NCI-H82 (cell line): ENCODE results near the gene YIPF4.
"Not testable (repeated sequence)": the region's sequence is repeated elsewhere in the genome, so short reads cannot be mapped to it uniquely, and the experiment has no call there.

Experiments
- DNase-seq: peaks from one replicate; lab custom pipeline; 2025; lab: John Stamatoyannopoulos, UW

YIPF4 gene

GRCh38 chr2:32277674-32278477, at the start of gene YIPF4:
Gene YIPF4, plus strand, starts transcription at chr2:32277904. Its CDS starts 252 bp downstream, at chr2:32278156.
- DNase-seq: peak; percentile 96

- no peak for DNase-seq
These were observed 49.5 kb upstream of the YIPF4 start for GRCh38 chr2:32228181-32228580.

- DNase-seq: peak; percentile 22
These were observed 48.1 kb upstream of the YIPF4 start for GRCh38 chr2:32229635-32230034.

- DNase-seq: no peak
These were observed 45.7 kb upstream of the YIPF4 start for GRCh38 chr2:32231959-32232358.

- no peak for DNase-seq
These were observed 42.4 kb upstream of the YIPF4 start for GRCh38 chr2:32235315-32235714.

GRCh38 chr2:32237488-32237887, 40.2 kb upstream of the YIPF4 start:
- no peak for DNase-seq

- DNase-seq: peak; percentile 13
These were observed 39.7 kb upstream of the YIPF4 start for GRCh38 chr2:32237996-32238395.

GRCh38 chr2:32242331-32242730, 35.4 kb upstream of the YIPF4 start:
- DNase-seq: no peak

- DNase-seq: no peak
These were observed 30.8 kb upstream of the YIPF4 start for GRCh38 chr2:32246911-32247310.

- DNase-seq: no peak
These were observed 29.4 kb upstream of the YIPF4 start for GRCh38 chr2:32248299-32248698.

GRCh38 chr2:32249731-32250236, 27.9 kb upstream of the YIPF4 start:
- no peak for DNase-seq

GRCh38 chr2:32250290-32250689, 27.4 kb upstream of the YIPF4 start:
- DNase-seq: no peak

- no peak for DNase-seq
These were observed 19.5 kb upstream of the YIPF4 start for GRCh38 chr2:32258242-32258641.

- no peak for DNase-seq
These were observed 17.3 kb upstream of the YIPF4 start for GRCh38 chr2:32260376-32260775.

GRCh38 chr2:32262105-32262504, 15.6 kb upstream of the YIPF4 start:
- no peak for DNase-seq

GRCh38 chr2:32264422-32265105, 13.1 kb upstream of the YIPF4 start, which contains the start of gene NLRC4:
Gene NLRC4, minus strand, starts transcription at chr2:32264886. Its CDS starts 8,111 bp downstream, at chr2:32256775.
- DNase-seq: no peak

- DNase-seq: no peak
These were observed 6.6 kb upstream of the YIPF4 start for GRCh38 chr2:32271063-32271462.

GRCh38 chr2:32272279-32272678, 5.4 kb upstream of the YIPF4 start:
- DNase-seq: no peak

- DNase-seq: no peak
These were observed 3.4 kb upstream of the YIPF4 start for GRCh38 chr2:32274289-32274688.

GRCh38 chr2:32275790-32276189, 1.9 kb upstream of the YIPF4 start:
- DNase-seq: not testable (repeated sequence)

- no peak for DNase-seq
These were observed 386 bp upstream of the YIPF4 start for GRCh38 chr2:32277363-32277673.

GRCh38 chr2:32278478-32278853, 762 bp downstream of the YIPF4 start:
- DNase-seq: no peak

GRCh38 chr2:32284321-32284720, 6.6 kb downstream of the YIPF4 start:
- no peak for DNase-seq
